CD4-positive, alpha-beta memory T cell (primary cell): ENCODE data around the gene MED14. TPM values are rescaled to one million over a fixed set of nuclear protein-coding genes. Genes with fewer than 3 reads are reported as not detected.

ENCODE experiments used
- CTCF ChIA-PET: fragments of 350-600 bp; sonication (Branson Sonifier 250); formaldehyde crosslinking; loops from one replicate; lab custom pipeline; 2021; ENCODE audit warnings: inconsistent platforms; ENCODE audit not compliant: partially characterized antibody; lab: Charles Lee
- POLR2A ChIA-PET: fragments of 350-600 bp; sonication (Branson Sonifier 250); formaldehyde crosslinking; loops from one replicate; lab custom pipeline; 2021; ENCODE audit not compliant: partially characterized antibody; lab: Charles Lee
- DNase-seq, 5 donors: peaks; one replicate each; pipeline versions ENCODE4 v3.0.0 to v3.0.0-alpha.2; 2020 to 2022; ENCODE audit warnings: mixed read lengths in 1 of 5
- H3K27ac ChIP-seq: one replicate; pipeline ENCODE4 v1.7.0; 2013; ENCODE audit warnings: low read depth, low read length
- H3K27me3 ChIP-seq: 2 replicates; pipeline ENCODE4 v1.7.0; 2013; ENCODE audit warnings: mild to moderate bottlenecking, low read length, moderate library complexity; ENCODE audit not compliant: insufficient read depth
- H3K36me3 ChIP-seq: 2 replicates; pipeline ENCODE4 v1.7.0; 2013; ENCODE audit warnings: mild to moderate bottlenecking, low read length, moderate library complexity; ENCODE audit not compliant: insufficient read depth
- H3K4me1 ChIP-seq: 2 replicates; pipeline ENCODE4 v1.7.0; 2013; ENCODE audit warnings: mild to moderate bottlenecking, low read length, moderate library complexity; ENCODE audit not compliant: insufficient read depth
- H3K4me3 ChIP-seq, 2 donors: one replicate each; pipeline ENCODE4 v1.7.0; 2013; ENCODE audit warnings: low read length in 2 of 2, mild to moderate bottlenecking in 1 of 2
- H3K9me3 ChIP-seq, 2 donors: one replicate each; pipeline ENCODE4 v1.7.0; 2013; ENCODE audit warnings: low read length in 2 of 2, control low read depth in 1 of 2; ENCODE audit not compliant: control insufficient read depth in 1 of 2
- H3K27ac Mint-ChIP-seq, 7 donors: one replicate each; pipeline ENCODE4 v1.8.0; 2020 to 2021; ENCODE audit warnings: mixed read lengths in 7 of 7, mild to moderate bottlenecking in 6 of 7, inconsistent platforms in 3 of 7, moderate library complexity in 3 of 7
- H3K27me3 Mint-ChIP-seq, 2 donors: one replicate each; pipeline ENCODE4 v1.8.0; 2020 to 2021; ENCODE audit warnings: mixed read lengths in 2 of 2
- H3K36me3 Mint-ChIP-seq, 2 donors: one replicate each; pipeline ENCODE4 v1.8.0; 2020 to 2021; ENCODE audit warnings: mixed read lengths in 2 of 2, inconsistent platforms in 1 of 2, mild to moderate bottlenecking in 1 of 2
- H3K4me1 Mint-ChIP-seq, 4 donors: one replicate each; pipeline ENCODE4 v1.8.0; 2020 to 2021; ENCODE audit warnings: mixed read lengths in 4 of 4, mild to moderate bottlenecking in 1 of 4
- H3K4me3 Mint-ChIP-seq, 8 donors: one replicate each; pipeline ENCODE4 v1.8.0; 2020 to 2021; ENCODE audit warnings: mixed read lengths in 8 of 8, mild to moderate bottlenecking in 7 of 8, moderate library complexity in 6 of 8, inconsistent platforms in 3 of 8
- H3K9me3 Mint-ChIP-seq, 8 donors: one replicate each; pipeline ENCODE4 v1.8.0; 2020 to 2021; ENCODE audit warnings: mixed read lengths in 8 of 8, mild to moderate bottlenecking in 5 of 8, inconsistent platforms in 3 of 8, moderate library complexity in 1 of 8
- intact Hi-C: fragments of 100-400 bp; cut with micrococcal nuclease; formaldehyde crosslinking; loops from one replicate; pipeline ENCODE4 v1.15.1; 2023
- polyA plus RNA-seq, 2 donors: library from polyadenylated mRNA; unstranded; fragments of 300-500 nt; fragmentation: Illumina TruSeq; gene quantifications; one replicate each; pipeline ENCODE4 v1.2.3, GENCODE V29; 2021
- total RNA-seq, 2 experiments: library from RNA; stranded (reverse); gene quantifications; one replicate each; pipeline ENCODE4 v1.2.3, GENCODE V29; 2021

The MED14 gene
- total and polyA plus RNA-seq, 4 experiments from 2014 or later, result 3.9 to 39.0 (median 25.6) TPM

DNA sequence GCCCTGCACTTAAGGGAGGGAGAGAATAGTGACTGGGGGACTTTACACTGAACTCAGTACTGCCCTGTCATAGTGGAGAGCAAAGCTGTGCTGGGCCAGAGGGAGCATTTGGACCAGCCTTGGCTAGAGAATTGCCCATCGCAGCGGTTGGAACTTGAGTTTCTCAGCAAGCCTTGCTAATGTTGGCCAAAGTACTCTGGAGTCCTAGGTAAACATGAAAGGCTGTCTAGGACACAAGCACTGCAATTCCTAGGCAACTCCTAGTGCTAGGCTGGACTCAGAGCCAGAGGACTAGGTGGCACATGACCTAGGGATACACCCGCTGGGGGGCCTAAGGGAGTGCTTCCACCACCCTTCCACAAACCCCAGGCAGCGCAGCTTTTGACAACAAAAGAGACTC, 15.0 kb downstream of the MED14 start:
- H3K36me3 Mint-ChIP-seq, result peaks cover 61 to 72% of the 10 kb centered on the region in 2 donors
- Histone ChIP-seq H3K27me3 (no peaks in the 10 kb centered on the region), H3K36me3 (no peaks in the 10 kb centered on the region), H3K4me1 (no peaks in the 10 kb centered on the region), H3K27ac (no peak overlapping the region), H3K9me3 (no peaks in the 10 kb centered on the region), H3K4me3 (no peak overlapping the region)
- no peak overlapping the region for H3K4me3 Mint-ChIP-seq
- peak overlapping the region in 4 of 7 donors; percentile 30 to 56 (median 50) for H3K27ac Mint-ChIP-seq
- H3K9me3 Mint-ChIP-seq, result no peaks in the 10 kb centered on the region
- intact Hi-C loops, result no loop called here
- POLR2A ChIA-PET, result no interaction called here
- H3K27me3 Mint-ChIP-seq, result no peaks in the 10 kb centered on the region
- CTCF ChIA-PET, result no interaction called here
- no peak for DNase-seq
- peaks cover 34 to 68% (median 53%) of the 10 kb centered on the region in 4 donors for H3K4me1 Mint-ChIP-seq

DNA sequence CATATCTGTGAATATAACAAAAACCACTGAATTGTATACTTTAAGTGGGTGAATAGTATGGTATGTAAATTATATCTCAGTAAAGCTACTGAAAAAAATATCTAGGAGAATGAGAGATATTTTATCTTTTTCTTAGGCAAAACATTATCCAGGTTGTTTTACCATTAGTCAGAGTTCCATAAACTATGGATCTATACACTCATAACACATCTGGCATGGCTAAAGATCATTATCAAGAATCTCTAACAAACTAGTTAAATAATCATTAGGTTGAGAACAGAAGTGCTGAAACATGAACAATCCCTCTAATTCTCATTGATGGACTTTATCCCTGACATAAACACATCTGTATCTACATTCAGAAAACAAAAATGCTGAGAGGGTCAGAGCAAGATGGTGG, 15.6 kb downstream of the MED14 start:
- H3K27ac ChIP-seq, result no peak overlapping the region
- intact Hi-C loops, result no loop called here
- H3K9me3 Mint-ChIP-seq, result no peaks in the 10 kb centered on the region
- no peak overlapping the region for H3K4me3 ChIP-seq
- no peaks in the 10 kb centered on the region for H3K9me3 ChIP-seq
- H3K4me1 ChIP-seq, result no peaks in the 10 kb centered on the region
- CTCF ChIA-PET, result no interaction called here
- H3K4me3 Mint-ChIP-seq, result peak overlapping the region in 1 of 8 donors; percentile 1
- peak overlapping the region in 2 of 7 donors; percentile 13 to 56 for H3K27ac Mint-ChIP-seq
- H3K36me3 Mint-ChIP-seq, result peaks cover 60 to 65% of the 10 kb centered on the region in 2 donors
- peaks cover 33 to 62% (median 53%) of the 10 kb centered on the region in 4 donors for H3K4me1 Mint-ChIP-seq
- no peak for DNase-seq
- H3K27me3 ChIP-seq, result no peaks in the 10 kb centered on the region
- POLR2A ChIA-PET, result interaction anchor here (0.8 kb wide), 1 partner anchor 15 kb away, joined by 4 read pairs; the partner anchor contains the start of gene MED14
- H3K27me3 Mint-ChIP-seq, result no peaks in the 10 kb centered on the region
- H3K36me3 ChIP-seq, result no peaks in the 10 kb centered on the region

DNA sequence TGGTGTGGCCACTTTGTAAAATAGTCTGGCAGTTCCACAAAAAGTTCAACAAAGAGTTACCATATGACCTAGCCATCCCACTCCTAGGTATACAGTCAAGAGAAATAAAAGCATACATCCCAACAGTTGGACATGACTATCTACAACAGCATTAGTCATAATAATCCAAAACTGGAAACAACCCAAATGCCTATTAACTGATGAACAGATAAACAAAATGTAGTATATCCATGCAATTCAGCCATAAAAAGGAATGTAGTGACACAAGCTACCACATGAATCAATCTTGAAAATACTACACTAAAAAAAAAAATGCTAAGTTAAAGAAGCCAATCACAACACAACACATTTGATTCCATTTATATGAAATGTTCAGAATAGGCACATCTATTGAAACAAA, 16.1 kb downstream of the MED14 start:
- no peaks in the 10 kb centered on the region for H3K36me3 ChIP-seq
- H3K4me1 Mint-ChIP-seq, result peaks cover 31 to 58% (median 50%) of the 10 kb centered on the region in 4 donors
- H3K27me3 ChIP-seq, result no peaks in the 10 kb centered on the region
- peak overlapping the region in 3 of 7 donors; percentile 13 to 52 (median 18) for H3K27ac Mint-ChIP-seq
- no peak overlapping the region for H3K4me3 ChIP-seq
- H3K9me3 Mint-ChIP-seq, result no peaks in the 10 kb centered on the region
- ChIA-PET CTCF (no interaction called here), POLR2A (interaction anchor here (0.8 kb wide), 1 partner anchor 16 kb away, joined by 4 read pairs; the partner anchor contains the start of gene MED14)
- H3K27me3 Mint-ChIP-seq, result no peaks in the 10 kb centered on the region
- DNase-seq, result no peak
- H3K4me3 Mint-ChIP-seq, result no peak overlapping the region
- intact Hi-C loops, result no loop called here
- H3K36me3 Mint-ChIP-seq, result peaks cover 61 to 63% of the 10 kb centered on the region in 2 donors
- no peaks in the 10 kb centered on the region for H3K9me3 ChIP-seq
- H3K4me1 ChIP-seq, result no peaks in the 10 kb centered on the region
- no peak overlapping the region for H3K27ac ChIP-seq

DNA sequence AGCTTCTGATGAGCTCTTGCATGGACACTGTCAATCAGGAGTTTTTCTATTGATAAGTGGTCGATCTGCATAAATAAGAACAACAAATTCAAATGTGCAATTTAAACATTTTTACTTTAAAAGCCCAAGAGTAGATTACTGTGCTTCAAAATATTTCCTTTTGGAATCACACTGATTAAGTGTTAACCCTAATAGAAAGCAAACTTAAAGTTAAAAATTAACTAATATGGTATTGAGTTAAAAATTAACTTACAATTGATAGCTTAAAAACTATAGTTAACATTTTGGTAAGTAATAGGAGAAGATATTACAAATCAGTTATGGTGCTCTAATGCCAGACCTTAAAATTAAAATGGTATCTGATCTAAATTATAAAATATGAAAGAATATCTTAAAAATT, 25.9 kb downstream of the MED14 start:
- no peaks in the 10 kb centered on the region for H3K4me1 Mint-ChIP-seq
- peaks cover 44 to 61% of the 10 kb centered on the region in 2 donors for H3K36me3 Mint-ChIP-seq
- H3K27ac Mint-ChIP-seq, result no peak overlapping the region
- H3K9me3 ChIP-seq, result no peaks in the 10 kb centered on the region
- peaks cover 15% of the 10 kb centered on the region for H3K36me3 ChIP-seq
- no peaks in the 10 kb centered on the region for H3K27me3 ChIP-seq
- no peaks in the 10 kb centered on the region for H3K27me3 Mint-ChIP-seq
- CTCF ChIA-PET, result no interaction called here
- H3K4me3 Mint-ChIP-seq, result no peak overlapping the region
- intact Hi-C loops, result no loop called here
- POLR2A ChIA-PET, result interaction anchor here (1.1 kb wide), 1 partner anchor 25 kb away, joined by 3 read pairs; no protein-coding TSS in a partner anchor
- DNase-seq, result no peak
- no peaks in the 10 kb centered on the region for H3K4me1 ChIP-seq
- H3K27ac ChIP-seq, result no peak overlapping the region
- H3K9me3 Mint-ChIP-seq, result no peaks in the 10 kb centered on the region
- H3K4me3 ChIP-seq, result no peak overlapping the region

DNA sequence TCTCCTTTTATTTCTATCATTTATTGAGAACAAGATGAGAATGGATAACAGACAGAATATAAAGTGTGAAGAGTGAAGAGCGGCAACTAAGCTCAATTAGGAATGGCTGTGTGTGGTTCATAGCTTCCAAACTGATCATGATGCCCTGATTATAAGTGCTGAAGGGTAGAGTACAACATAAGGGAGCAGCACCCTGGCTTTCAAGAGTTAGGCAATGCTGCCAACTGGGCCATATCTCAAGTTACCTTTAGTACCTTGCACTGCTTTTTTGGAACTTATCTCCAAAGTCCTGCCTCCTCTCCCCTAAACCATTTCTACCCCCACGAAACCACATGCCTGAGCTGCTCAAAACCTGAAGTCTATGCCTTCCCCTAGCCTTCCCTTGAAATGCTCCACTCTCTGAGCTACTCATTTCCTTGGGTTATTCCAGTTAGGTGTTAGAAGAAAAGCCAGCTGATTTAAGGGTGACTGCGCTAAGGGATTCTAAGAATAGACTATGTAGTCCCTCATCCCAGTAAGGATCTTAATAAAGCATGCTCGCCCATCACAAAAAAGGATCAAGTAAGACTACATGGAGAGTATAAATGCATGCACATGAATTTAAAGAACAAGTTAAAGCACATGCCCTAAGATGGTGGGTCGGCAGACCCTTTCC, 29.6 kb downstream of the MED14 start:
- no peaks in the 10 kb centered on the region for H3K27me3 Mint-ChIP-seq
- H3K27me3 ChIP-seq, result no peaks in the 10 kb centered on the region
- peaks cover 9% of the 10 kb centered on the region for H3K36me3 ChIP-seq
- H3K9me3 Mint-ChIP-seq, result no peaks in the 10 kb centered on the region
- no peaks in the 10 kb centered on the region for H3K9me3 ChIP-seq
- peak overlapping the region in 2 of 7 donors; percentile 32 to 60 for H3K27ac Mint-ChIP-seq
- H3K4me3 ChIP-seq, result no peak overlapping the region
- peaks cover 0 to 3% (median 0%) of the 10 kb centered on the region in 4 donors for H3K4me1 Mint-ChIP-seq
- no peaks in the 10 kb centered on the region for H3K4me1 ChIP-seq
- POLR2A ChIA-PET, result no interaction called here
- no peak for DNase-seq
- peaks cover 39 to 57% of the 10 kb centered on the region in 2 donors for H3K36me3 Mint-ChIP-seq
- H3K27ac ChIP-seq, result no peak overlapping the region
- intact Hi-C loops, result no loop called here
- H3K4me3 Mint-ChIP-seq, result no peak overlapping the region
- CTCF ChIA-PET, result no interaction called here

DNA sequence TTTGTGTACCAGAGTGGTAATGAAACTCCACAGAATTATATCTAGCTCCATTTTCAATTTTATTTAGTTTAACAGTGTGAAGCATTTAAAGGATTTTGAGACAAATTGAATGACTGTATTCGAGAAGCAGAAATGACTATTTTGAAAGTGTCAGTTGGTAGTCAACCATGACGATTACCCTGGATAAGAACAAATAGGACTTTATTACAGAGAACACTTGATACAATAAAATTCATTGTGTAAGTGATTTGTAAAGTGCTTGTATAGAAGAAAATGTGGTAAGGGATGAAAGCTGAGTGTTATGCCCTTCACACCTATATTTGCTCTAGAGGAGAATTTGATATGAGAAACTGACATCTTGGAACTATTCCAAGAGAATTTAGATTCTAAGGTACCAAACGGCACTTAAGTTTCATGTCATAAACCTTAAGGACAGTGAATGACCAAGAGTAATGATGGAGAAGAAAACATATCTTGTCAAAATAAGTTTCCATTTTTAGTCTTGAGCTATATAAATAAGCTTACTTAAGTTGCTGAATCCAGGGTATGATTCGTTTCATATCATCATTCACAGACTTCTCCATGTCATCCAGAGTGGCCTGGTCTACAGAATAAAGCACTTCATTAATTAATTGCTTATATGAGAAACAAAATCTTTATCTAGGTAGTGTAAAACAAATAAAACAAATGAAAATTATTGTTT, 34.6 kb downstream of the MED14 start:
- Histone ChIP-seq H3K27me3 (no peaks in the 10 kb centered on the region), H3K36me3 (peaks cover 10% of the 10 kb centered on the region), H3K4me3 (no peak overlapping the region), H3K4me1 (no peaks in the 10 kb centered on the region), H3K9me3 (no peaks in the 10 kb centered on the region), H3K27ac (no peak overlapping the region)
- no peak for DNase-seq
- intact Hi-C loops, result no loop called here
- Mint-ChIP-seq H3K4me3 (no peak overlapping the region), H3K36me3 (peaks cover 44 to 51% of the 10 kb centered on the region in 2 donors), H3K4me1 (peaks cover 0 to 3% (median 0%) of the 10 kb centered on the region in 4 donors), H3K27me3 (no peaks in the 10 kb centered on the region), H3K27ac (no peak overlapping the region), H3K9me3 (no peaks in the 10 kb centered on the region)
- POLR2A ChIA-PET, result no interaction called here
- CTCF ChIA-PET, result no interaction called here

DNA sequence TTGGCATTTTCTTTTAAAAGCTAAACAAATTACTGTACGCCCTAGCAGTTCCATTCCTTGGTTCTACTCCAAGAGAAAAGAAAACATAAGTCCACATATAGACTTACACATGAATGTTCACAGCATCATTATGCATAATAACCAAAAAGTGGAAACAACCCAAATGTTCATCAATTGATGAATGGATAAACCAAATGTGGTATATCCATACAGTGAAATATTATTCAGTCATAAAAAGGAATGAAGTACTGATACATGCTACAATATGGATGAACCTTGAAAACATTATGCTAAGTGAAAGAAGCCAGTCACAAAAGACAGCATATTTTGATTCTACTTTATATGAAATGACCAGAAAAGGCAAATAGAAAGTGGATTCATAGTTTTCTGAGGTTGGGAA, 36.5 kb downstream of the MED14 start:
- Mint-ChIP-seq H3K9me3 (no peaks in the 10 kb centered on the region), H3K4me3 (no peak overlapping the region), H3K27me3 (no peaks in the 10 kb centered on the region), H3K36me3 (peaks cover 46 to 58% of the 10 kb centered on the region in 2 donors), H3K4me1 (no peaks in the 10 kb centered on the region), H3K27ac (no peak overlapping the region)
- ChIA-PET POLR2A (no interaction called here), CTCF (no interaction called here)
- Histone ChIP-seq H3K4me3 (no peak overlapping the region), H3K9me3 (no peaks in the 10 kb centered on the region), H3K27ac (no peak overlapping the region), H3K36me3 (peaks cover 10% of the 10 kb centered on the region), H3K27me3 (no peaks in the 10 kb centered on the region), H3K4me1 (no peaks in the 10 kb centered on the region)
- intact Hi-C loops, result no loop called here
- DNase-seq, result no peak
